KMS-11 (cell line): ENCODE data around the gene SSTR1.

Experiments
- H2AFZ ChIP-seq: fragments of 200-600 bp; sonication (generic); 2 replicates; pipeline ENCODE4 v1.6.1; 2016; ENCODE audit warnings: antibody characterized with exemption, mixed run types, low read depth
- H3K27ac ChIP-seq: fragments of 200-600 bp; sonication (generic); 2 replicates; pipeline ENCODE4 v1.6.1; 2016; ENCODE audit warnings: mild to moderate bottlenecking, mixed run types
- H3K27me3 ChIP-seq: fragments of 200-600 bp; sonication (generic); 2 replicates; pipeline ENCODE4 v1.6.1; 2017; ENCODE audit warnings: mild to moderate bottlenecking, low read depth, mixed run types, moderate library complexity; ENCODE audit not compliant: insufficient read depth
- H3K36me3 ChIP-seq: fragments of 200-600 bp; sonication (generic); 2 replicates; pipeline ENCODE4 v1.6.1; 2017; ENCODE audit warnings: mild to moderate bottlenecking, mixed run types; ENCODE audit not compliant: insufficient read depth
- H3K4me1 ChIP-seq: fragments of 200-600 bp; sonication (generic); 2 replicates; pipeline ENCODE4 v1.6.1; 2016; ENCODE audit warnings: mild to moderate bottlenecking, low read depth, mixed run types; ENCODE audit not compliant: poor library complexity, severe bottlenecking
- H3K4me2 ChIP-seq: fragments of 200-600 bp; sonication (generic); 2 replicates; pipeline ENCODE4 v1.7.0; 2016; ENCODE audit warnings: mild to moderate bottlenecking, mixed run types
- H3K4me3 ChIP-seq: fragments of 200-600 bp; sonication (generic); IDR thresholded peaks from 2 replicates; pipeline ENCODE4 v1.6.1; 2017; ENCODE audit warnings: low read depth, low read length, mixed read lengths; ENCODE audit not compliant: insufficient read depth
- H3K79me2 ChIP-seq: fragments of 200-600 bp; sonication (generic); 2 replicates; pipeline ENCODE4 v1.6.1; 2016; ENCODE audit warnings: low read depth, mixed run types; ENCODE audit not compliant: insufficient read depth
- H3K9ac ChIP-seq: fragments of 200-600 bp; sonication (generic); 2 replicates; pipeline ENCODE4 v1.6.1; 2016; ENCODE audit warnings: mild to moderate bottlenecking, mixed run types
- H4K20me1 ChIP-seq: fragments of 200-600 bp; sonication (generic); 2 replicates; pipeline ENCODE4 v1.6.1; 2016; ENCODE audit warnings: mild to moderate bottlenecking, mixed run types; ENCODE audit not compliant: insufficient read depth
- CTCF ChIP-seq: fragments of 200-600 bp; sonication (generic); conservative IDR thresholded peaks from 2 replicates; pipeline ENCODE4 v1.6.1; 2017; ENCODE audit warnings: low read depth, mild to moderate bottlenecking, antibody characterized with exemption, low read length, moderate library complexity, mixed read lengths

SSTR1 gene

GRCh38 chr14:38257507-38257906, 49.8 kb downstream of the SSTR1 start:
- H3K4me1 ChIP-seq: no peaks in the 10 kb centered on the region
- no peak overlapping the region for H3K9ac ChIP-seq
- TF ChIP-seq CTCF: no peak
- no peaks in the 10 kb centered on the region for H3K36me3 ChIP-seq
- H3K27ac ChIP-seq: no peak overlapping the region
- no peak overlapping the region for H3K4me2 ChIP-seq
- no peaks in the 10 kb centered on the region for H3K79me2 ChIP-seq
- no peaks in the 10 kb centered on the region for H4K20me1 ChIP-seq
- H2AFZ ChIP-seq: no peak overlapping the region
- no peaks in the 10 kb centered on the region for H3K27me3 ChIP-seq
- H3K4me3 ChIP-seq: no peak overlapping the region

- no peaks in the 10 kb centered on the region for H3K36me3 ChIP-seq
- no peak overlapping the region for H3K4me3 ChIP-seq
- H4K20me1 ChIP-seq: no peaks in the 10 kb centered on the region
- H3K4me1 ChIP-seq: no peaks in the 10 kb centered on the region
- no peak for TF ChIP-seq CTCF
- H3K27ac ChIP-seq: no peak overlapping the region
- no peak overlapping the region for H3K9ac ChIP-seq
- no peaks in the 10 kb centered on the region for H3K27me3 ChIP-seq
- no peaks in the 10 kb centered on the region for H3K79me2 ChIP-seq
- no peak overlapping the region for H3K4me2 ChIP-seq
- no peak overlapping the region for H2AFZ ChIP-seq
These were observed 53.9 kb downstream of the SSTR1 start for GRCh38 chr14:38261620-38262019.
